ENCODE results near the gene ABHD14A.

Gene ABHD14A

GRCh38 chr3:51957520-51958205, 17.2 kb upstream of the ABHD14A start:
- ATAC-seq (replicated peaks): no peak
- H3K9me3 Mint-ChIP-seq: no peaks in the 10 kb centered on the region
- no peak for DNase-seq
- H3K27ac Mint-ChIP-seq: no peak overlapping the region
- peaks cover 8% of the 10 kb centered on the region for H3K36me3 Mint-ChIP-seq (ENCODE audit: insufficient read depth)
- peaks cover 4 to 9% of the 10 kb centered on the region in 2 donors for H3K4me1 Mint-ChIP-seq (ENCODE audit: low read depth in 2 of 2)
- peaks cover 31 to 64% of the 10 kb centered on the region in 2 donors for H3K27me3 Mint-ChIP-seq
- no peak overlapping the region for H3K4me3 Mint-ChIP-seq

- no peak overlapping the region for H3K27ac Mint-ChIP-seq
- H3K27me3 Mint-ChIP-seq: peaks cover 22 to 58% of the 10 kb centered on the region in 2 donors
- H3K4me1 Mint-ChIP-seq (ENCODE audit: low read depth in 2 of 2): peaks cover 4 to 10% of the 10 kb centered on the region in 2 donors
- H3K9me3 Mint-ChIP-seq: no peaks in the 10 kb centered on the region
- DNase-seq (no peak), ATAC-seq (replicated peaks) (no peak)
- no peak overlapping the region for H3K4me3 Mint-ChIP-seq
- peaks cover 5% of the 10 kb centered on the region for H3K36me3 Mint-ChIP-seq (ENCODE audit: insufficient read depth)
Measured at GRCh38 chr3:51958603-51959521, 16.0 kb upstream of the ABHD14A start.

- no peak overlapping the region for H3K4me3 Mint-ChIP-seq
- DNase-seq: no peak
- no peaks in the 10 kb centered on the region for H3K9me3 Mint-ChIP-seq
- peaks cover 5% of the 10 kb centered on the region for H3K36me3 Mint-ChIP-seq (ENCODE audit: insufficient read depth)
- peaks cover 4 to 14% of the 10 kb centered on the region in 2 donors for H3K4me1 Mint-ChIP-seq (ENCODE audit: low read depth in 2 of 2)
- H3K27me3 Mint-ChIP-seq: peaks cover 14 to 54% of the 10 kb centered on the region in 2 donors
- ATAC-seq (replicated peaks): no peak
- H3K27ac Mint-ChIP-seq: no peak overlapping the region
Measured at GRCh38 chr3:51959651-51960050, 15.2 kb upstream of the ABHD14A start.

- H3K9me3 Mint-ChIP-seq: no peaks in the 10 kb centered on the region
- DNase-seq (no peak), ATAC-seq (replicated peaks) (no peak)
- peaks cover 5% of the 10 kb centered on the region for H3K36me3 Mint-ChIP-seq (ENCODE audit: insufficient read depth)
- H3K27ac Mint-ChIP-seq: no peak overlapping the region
- peaks cover 7 to 18% of the 10 kb centered on the region in 2 donors for H3K4me1 Mint-ChIP-seq (ENCODE audit: low read depth in 2 of 2)
- no peak overlapping the region for H3K4me3 Mint-ChIP-seq
- peaks cover 7 to 59% of the 10 kb centered on the region in 2 donors for H3K27me3 Mint-ChIP-seq
Measured at GRCh38 chr3:51960386-51960785, 14.5 kb upstream of the ABHD14A start.

- Mint-ChIP-seq H3K27ac (no peak overlapping the region), H3K36me3 (ENCODE audit: insufficient read depth) (peaks cover 5% of the 10 kb centered on the region), H3K4me3 (no peak overlapping the region), H3K27me3 (peaks cover 7 to 59% of the 10 kb centered on the region in 2 donors), H3K9me3 (no peaks in the 10 kb centered on the region), H3K4me1 (ENCODE audit: low read depth in 2 of 2) (peaks cover 12 to 24% of the 10 kb centered on the region in 2 donors)
- ATAC-seq (replicated peaks) (no peak), DNase-seq (no peak)
Measured at GRCh38 chr3:51961011-51961410, 13.9 kb upstream of the ABHD14A start.

- H3K4me3 Mint-ChIP-seq: no peak overlapping the region
- H3K36me3 Mint-ChIP-seq (ENCODE audit: insufficient read depth): peaks cover 5% of the 10 kb centered on the region
- peaks cover 7 to 59% of the 10 kb centered on the region in 2 donors for H3K27me3 Mint-ChIP-seq
- peaks cover 12 to 25% of the 10 kb centered on the region in 2 donors for H3K4me1 Mint-ChIP-seq (ENCODE audit: low read depth in 2 of 2)
- ATAC-seq (replicated peaks) (no peak), DNase-seq (no peak)
- H3K27ac Mint-ChIP-seq: no peak overlapping the region
- H3K9me3 Mint-ChIP-seq: no peaks in the 10 kb centered on the region
Measured at GRCh38 chr3:51961602-51962569, 13.0 kb upstream of the ABHD14A start.

- no peak overlapping the region for H3K4me3 Mint-ChIP-seq
- H3K36me3 Mint-ChIP-seq (ENCODE audit: insufficient read depth): peaks cover 5% of the 10 kb centered on the region
- no peak for ATAC-seq (replicated peaks)
- no peak for DNase-seq
- peaks cover 6 to 49% of the 10 kb centered on the region in 2 donors for H3K27me3 Mint-ChIP-seq
- H3K9me3 Mint-ChIP-seq: no peaks in the 10 kb centered on the region
- H3K4me1 Mint-ChIP-seq (ENCODE audit: low read depth in 2 of 2): peaks cover 12 to 26% of the 10 kb centered on the region in 2 donors
- no peak overlapping the region for H3K27ac Mint-ChIP-seq
Measured at GRCh38 chr3:51962854-51963530, 11.9 kb upstream of the ABHD14A start.

GRCh38 chr3:51963951-51964451, 10.9 kb upstream of the ABHD14A start:
- peaks cover 0 to 39% of the 10 kb centered on the region in 2 donors for H3K27me3 Mint-ChIP-seq
- H3K4me1 Mint-ChIP-seq (ENCODE audit: low read depth in 2 of 2): peaks cover 17 to 35% of the 10 kb centered on the region in 2 donors

GRCh38 chr3:51964521-51964920, 10.3 kb upstream of the ABHD14A start:
- no peaks in the 10 kb centered on the region for H3K9me3 Mint-ChIP-seq

More at GRCh38 chr3:51963951-51964451, 10.9 kb upstream of the ABHD14A start:
- H3K4me3 Mint-ChIP-seq: no peak overlapping the region
- H3K36me3 Mint-ChIP-seq (ENCODE audit: insufficient read depth): peaks cover 5% of the 10 kb centered on the region
- no peaks in the 10 kb centered on the region for H3K9me3 Mint-ChIP-seq
- DNase-seq (no peak), ATAC-seq (replicated peaks) (no peak)
- no peak overlapping the region for H3K27ac Mint-ChIP-seq

GRCh38 chr3:51966016-51966415, 8.8 kb upstream of the ABHD14A start:
- ATAC-seq (replicated peaks) (no peak), DNase-seq (no peak)
- no peaks in the 10 kb centered on the region for H3K9me3 Mint-ChIP-seq
- H3K27ac Mint-ChIP-seq: peak overlapping the region; percentile 46 to 77
- H3K36me3 Mint-ChIP-seq (ENCODE audit: insufficient read depth): peaks cover 2% of the 10 kb centered on the region
- peaks cover 0 to 19% of the 10 kb centered on the region in 2 donors for H3K27me3 Mint-ChIP-seq
- peaks cover 20 to 35% of the 10 kb centered on the region in 2 donors for H3K4me1 Mint-ChIP-seq (ENCODE audit: low read depth in 2 of 2)
- H3K4me3 Mint-ChIP-seq: peak overlapping the region; percentile 78 to 80

More at GRCh38 chr3:51964521-51964920, 10.3 kb upstream of the ABHD14A start:
- Mint-ChIP-seq H3K4me1 (ENCODE audit: low read depth in 2 of 2) (peaks cover 20 to 35% of the 10 kb centered on the region in 2 donors), H3K27me3 (peaks cover 0 to 34% of the 10 kb centered on the region in 2 donors), H3K36me3 (ENCODE audit: insufficient read depth) (peaks cover 5% of the 10 kb centered on the region), H3K27ac (no peak overlapping the region), H3K4me3 (no peak overlapping the region)
- ATAC-seq (replicated peaks) (no peak), DNase-seq (no peak)

- H3K36me3 Mint-ChIP-seq (ENCODE audit: insufficient read depth): peaks cover under 1% of the 10 kb centered on the region
- H3K27me3 Mint-ChIP-seq: peaks cover 0 to 14% of the 10 kb centered on the region in 2 donors
- H3K27ac Mint-ChIP-seq: peak overlapping the region; percentile 46 to 77
- no peaks in the 10 kb centered on the region for H3K9me3 Mint-ChIP-seq
- no peak for ATAC-seq (replicated peaks)
- DNase-seq: no peak
- H3K4me1 Mint-ChIP-seq (ENCODE audit: low read depth in 2 of 2): peaks cover 20 to 34% of the 10 kb centered on the region in 2 donors
- H3K4me3 Mint-ChIP-seq: peak overlapping the region; percentile 78 to 80
Measured at GRCh38 chr3:51966486-51966885, 8.4 kb upstream of the ABHD14A start.

- peaks cover 20 to 34% of the 10 kb centered on the region in 2 donors for H3K4me1 Mint-ChIP-seq (ENCODE audit: low read depth in 2 of 2)
Measured at GRCh38 chr3:51966922-51967383, 7.9 kb upstream of the ABHD14A start.

More at GRCh38 chr3:51966922-51967383, 7.9 kb upstream of the ABHD14A start:
- H3K9me3 Mint-ChIP-seq: no peaks in the 10 kb centered on the region
- H3K27me3 Mint-ChIP-seq: peaks cover 0 to 9% of the 10 kb centered on the region in 2 donors
- no peaks in the 10 kb centered on the region for H3K36me3 Mint-ChIP-seq (ENCODE audit: insufficient read depth)
- ATAC-seq (replicated peaks) (peak; percentile 79), DNase-seq (peak in 1 of 3 experiments; percentile 17)
- H3K27ac Mint-ChIP-seq: peak overlapping the region in 1 of 2 donors; percentile 46
- H3K4me3 Mint-ChIP-seq: peak overlapping the region; percentile 78 to 80

All from effector memory CD8-positive, alpha-beta T cell (primary cell).